ENCODE data around the gene BTK.
A peak's percentile ranks its signal among the peaks of the same experiment; 100 is the strongest.

The BTK gene

GRCh38 chrX:101385795-101386541 lies at the start of gene BTK:
Gene BTK, minus strand, starts transcription at chrX:101386191. Its CDS starts 10,907 bp downstream, at chrX:101375284.
- no peak for DNase-seq (ENCODE audit: low read depth)

- DNase-seq (ENCODE audit: low read depth): no peak
Measured at GRCh38 chrX:101430457-101431078, 44.6 kb upstream of the BTK start.

GRCh38 chrX:101429934-101430333 lies 43.9 kb upstream of the BTK start:
- DNase-seq (ENCODE audit: low read depth): no peak

GRCh38 chrX:101427954-101428353 lies 42.0 kb upstream of the BTK start:
- no peak for DNase-seq (ENCODE audit: low read depth)

GRCh38 chrX:101419489-101419888 lies 33.5 kb upstream of the BTK start:
- no peak for DNase-seq (ENCODE audit: low read depth)

GRCh38 chrX:101417981-101418841 lies 32.2 kb upstream of the BTK start:
- peak; percentile 27 for DNase-seq (ENCODE audit: low read depth)

- no peak for DNase-seq (ENCODE audit: low read depth)
Measured at GRCh38 chrX:101417190-101417589, 31.2 kb upstream of the BTK start.

- DNase-seq (ENCODE audit: low read depth): no peak
Measured at GRCh38 chrX:101416691-101417090, 30.7 kb upstream of the BTK start.

- peak; percentile 46 for DNase-seq (ENCODE audit: low read depth)
Measured at GRCh38 chrX:101415180-101416145, 29.5 kb upstream of the BTK start.

GRCh38 chrX:101411984-101412383 lies 26.0 kb upstream of the BTK start:
- no peak for DNase-seq (ENCODE audit: low read depth)

GRCh38 chrX:101410461-101410860 lies 24.5 kb upstream of the BTK start:
- no peak for DNase-seq (ENCODE audit: low read depth)

- DNase-seq (ENCODE audit: low read depth): no peak
Measured at GRCh38 chrX:101409043-101409442, 23.1 kb upstream of the BTK start.

GRCh38 chrX:101408532-101408841 lies 22.5 kb upstream of the BTK start:
- no peak for DNase-seq (ENCODE audit: low read depth)

GRCh38 chrX:101407748-101408531 lies 21.9 kb upstream of the BTK start, which contains the start of the genes GLA and HNRNPH2:
Gene GLA, minus strand, starts transcription at chrX:101407925. Its CDS starts 22 bp downstream, at chrX:101407903.
Gene HNRNPH2, plus strand, starts transcription at chrX:101408222. Its CDS starts 3,767 bp downstream, at chrX:101411989.
- peak; percentile 93 for DNase-seq (ENCODE audit: low read depth)

- DNase-seq (ENCODE audit: low read depth): no peak
Measured at GRCh38 chrX:101407167-101407747, 21.3 kb upstream of the BTK start.

- no peak for DNase-seq (ENCODE audit: low read depth)
Measured at GRCh38 chrX:101399825-101400224, 13.8 kb upstream of the BTK start.

GRCh38 chrX:101398694-101399093 lies 12.7 kb upstream of the BTK start:
- no peak for DNase-seq (ENCODE audit: low read depth)

- no peak for DNase-seq (ENCODE audit: low read depth)
Measured at GRCh38 chrX:101397779-101398178, 11.8 kb upstream of the BTK start.

- no peak for DNase-seq (ENCODE audit: low read depth)
Measured at GRCh38 chrX:101395789-101396188, 9.8 kb upstream of the BTK start.

GRCh38 chrX:101394372-101394771 lies 8.4 kb upstream of the BTK start:
- DNase-seq (ENCODE audit: low read depth): no peak

All from CMK (cell line).